ACC112 (cell line): ENCODE measurements around the gene GINS2.

Experiments used
- H2AFZ ChIP-seq: fragments of 200-600 bp; sonication (generic); one replicate; pipeline ENCODE4 v1.6.0; 2017; ENCODE audit warnings: antibody characterized with exemption, low read length; ENCODE audit not compliant: unreplicated experiment
- H3K27ac ChIP-seq: fragments of 200-600 bp; sonication (generic); 2 replicates; pipeline ENCODE4 v1.5.1; 2014; ENCODE audit warnings: low read depth, mild to moderate bottlenecking, antibody characterized with exemption, low read length, moderate library complexity
- H3K27me3 ChIP-seq: fragments of 200-600 bp; sonication (generic); 2 replicates; pipeline ENCODE4 v1.6.1; 2014; ENCODE audit warnings: mild to moderate bottlenecking, antibody characterized with exemption, low read length, moderate library complexity, mixed read lengths; ENCODE audit not compliant: insufficient read depth
- H3K36me3 ChIP-seq: fragments of 200-600 bp; sonication (generic); 2 replicates; pipeline ENCODE4 v1.6.1; 2016; ENCODE audit warnings: mild to moderate bottlenecking, antibody characterized with exemption, low read length, moderate library complexity, mixed read lengths; ENCODE audit not compliant: insufficient read depth
- H3K4me1 ChIP-seq: fragments of 200-600 bp; sonication (generic); one replicate; pipeline ENCODE4 v1.6.1; 2016; ENCODE audit warnings: low read length, mixed read lengths; ENCODE audit not compliant: insufficient read depth, unreplicated experiment, control insufficient read depth
- H3K4me3 ChIP-seq: fragments of 200-600 bp; sonication (generic); 2 replicates; pipeline ENCODE4 v1.5.1; 2014; ENCODE audit warnings: mild to moderate bottlenecking, low read depth, low read length
- H3K79me2 ChIP-seq: fragments of 200-600 bp; sonication (generic); one replicate; pipeline ENCODE4 v1.6.0; 2016; ENCODE audit warnings: low read length; ENCODE audit not compliant: control insufficient read depth, unreplicated experiment, insufficient read depth

Gene GINS2

DNA sequence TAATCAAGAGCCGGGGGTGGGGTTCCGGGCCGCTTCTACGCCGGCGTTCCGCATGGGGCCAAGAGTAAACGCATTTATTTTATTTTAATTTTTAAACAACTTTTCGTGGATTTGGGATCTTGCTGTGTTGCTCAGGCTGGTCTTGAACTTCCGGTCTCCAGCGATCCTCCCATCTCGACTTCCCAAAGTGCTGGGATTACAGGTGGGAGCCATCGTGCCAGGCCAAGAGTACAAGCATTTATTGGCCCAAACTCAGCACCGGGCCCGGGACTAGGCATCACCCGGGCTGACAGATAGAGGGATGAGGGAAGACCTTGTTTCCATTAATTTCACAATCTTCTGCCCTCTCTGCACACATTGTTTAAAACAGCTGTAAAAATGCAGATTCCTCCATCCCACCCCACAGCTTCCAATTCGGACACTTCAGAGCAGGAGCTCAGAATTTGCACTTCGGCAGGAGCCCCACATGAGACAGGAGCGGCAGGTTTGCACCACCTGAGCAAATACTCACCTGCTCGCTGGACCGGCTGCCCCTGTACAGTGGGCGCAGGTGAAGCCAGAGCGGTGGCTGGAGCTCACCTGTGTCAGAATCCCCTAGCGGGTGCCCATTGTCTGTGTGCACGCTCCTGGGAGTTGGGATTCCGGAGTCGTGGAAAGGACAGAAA is 663 bp upstream of the GINS2 start:
- H2AFZ ChIP-seq = peak overlapping the region; percentile 67
- peaks cover 14% of the 10 kb centered on the region for H3K4me1 ChIP-seq
- H3K36me3 ChIP-seq = peaks cover 4% of the 10 kb centered on the region; the same call in 1 of the 2 replicates
- H3K27me3 ChIP-seq = peaks cover 6% of the 10 kb centered on the region; the same call in 1 of the 2 replicates
- H3K27ac ChIP-seq = no peak overlapping the region
- peak overlapping the region; percentile 98 for H3K4me3 ChIP-seq
- peaks cover 7% of the 10 kb centered on the region for H3K79me2 ChIP-seq

DNA sequence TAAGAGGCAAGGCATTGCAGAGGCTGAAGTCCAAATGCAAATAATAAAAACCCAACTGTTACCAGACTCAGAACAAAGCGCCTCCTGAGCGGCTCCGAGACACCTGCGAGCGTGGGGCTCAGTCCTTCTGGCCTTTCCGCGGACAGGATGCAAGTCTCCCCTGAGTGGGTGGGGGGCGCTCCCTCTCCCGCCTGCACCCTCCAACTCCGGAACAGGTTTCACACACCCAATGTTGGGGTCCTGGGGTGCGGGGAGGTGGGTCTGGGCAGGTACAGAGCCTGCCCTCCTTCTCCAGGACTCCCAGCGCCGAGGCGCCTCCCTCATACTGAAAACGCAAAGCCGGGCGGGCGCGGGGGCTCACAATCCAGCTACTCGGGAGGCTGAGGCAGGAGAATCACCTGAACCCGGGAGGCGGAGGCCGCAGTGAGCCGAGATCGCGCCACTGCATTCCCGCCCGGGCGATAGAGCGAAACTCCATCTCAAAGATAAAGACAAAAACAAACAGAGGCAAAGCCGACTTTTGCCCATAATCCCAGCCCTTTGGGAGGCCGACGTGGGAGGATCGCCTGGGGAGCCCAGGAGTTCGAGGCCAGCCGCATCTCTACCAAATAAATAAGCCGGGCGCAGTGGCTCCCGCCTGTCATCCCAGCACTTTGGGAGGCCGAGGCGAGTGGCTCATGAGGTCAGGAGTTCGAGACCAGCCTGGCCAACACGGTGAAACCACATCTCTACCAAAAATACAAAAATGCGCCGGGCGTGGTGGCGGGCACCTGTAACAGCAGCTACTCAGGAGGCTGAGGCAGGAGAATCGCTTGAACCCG is 893 bp downstream of the GINS2 start:
- no peak overlapping the region for H2AFZ ChIP-seq
- peaks cover 4% of the 10 kb centered on the region; the same call in 1 of the 2 replicates for H3K36me3 ChIP-seq
- peaks cover 14% of the 10 kb centered on the region for H3K4me1 ChIP-seq
- no peak overlapping the region for H3K27ac ChIP-seq
- peaks cover 6% of the 10 kb centered on the region; the same call in 1 of the 2 replicates for H3K27me3 ChIP-seq
- H3K79me2 ChIP-seq = peaks cover 7% of the 10 kb centered on the region
- H3K4me3 ChIP-seq = peak overlapping the region; percentile 98

DNA sequence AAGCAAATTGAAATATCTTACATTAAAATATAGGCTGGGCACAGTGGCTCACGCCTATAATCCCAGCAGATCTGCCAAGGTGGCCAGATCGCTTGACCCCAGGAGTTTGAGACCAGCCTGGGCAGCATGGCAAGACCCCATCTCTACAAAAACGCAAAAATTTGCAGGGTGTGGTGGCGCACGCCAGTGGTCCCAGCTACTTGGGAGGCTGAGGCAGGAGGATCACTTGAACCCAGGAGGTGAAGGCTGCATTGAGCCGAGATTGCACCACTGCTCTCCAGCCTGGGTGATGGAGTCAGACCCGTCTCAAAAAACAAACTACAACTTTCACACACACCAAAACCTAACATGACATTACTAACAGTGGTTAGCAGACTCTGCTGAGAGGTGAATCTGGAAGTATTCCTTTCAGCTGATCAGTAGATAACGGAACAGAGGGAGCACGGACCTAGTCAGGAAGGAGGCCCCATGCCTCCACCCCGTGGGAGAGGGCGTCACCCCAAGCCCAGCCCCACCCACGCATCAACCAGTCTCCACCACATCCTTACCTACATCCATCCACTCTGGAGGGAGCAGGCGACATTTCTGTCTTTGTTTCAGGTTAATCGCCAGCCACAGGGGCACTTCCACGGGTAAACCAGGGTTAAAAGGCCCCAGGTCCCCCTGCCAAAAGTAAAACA is 1.7 kb downstream of the GINS2 start:
- Histone ChIP-seq H3K27me3 (peaks cover 6% of the 10 kb centered on the region; the same call in 1 of the 2 replicates), H3K36me3 (peaks cover 4% of the 10 kb centered on the region; the same call in 1 of the 2 replicates), H2AFZ (no peak overlapping the region), H3K4me3 (peak overlapping the region; percentile 98; the same call in 1 of the 2 replicates), H3K79me2 (peaks cover 7% of the 10 kb centered on the region), H3K4me1 (peaks cover 14% of the 10 kb centered on the region), H3K27ac (no peak overlapping the region)

DNA sequence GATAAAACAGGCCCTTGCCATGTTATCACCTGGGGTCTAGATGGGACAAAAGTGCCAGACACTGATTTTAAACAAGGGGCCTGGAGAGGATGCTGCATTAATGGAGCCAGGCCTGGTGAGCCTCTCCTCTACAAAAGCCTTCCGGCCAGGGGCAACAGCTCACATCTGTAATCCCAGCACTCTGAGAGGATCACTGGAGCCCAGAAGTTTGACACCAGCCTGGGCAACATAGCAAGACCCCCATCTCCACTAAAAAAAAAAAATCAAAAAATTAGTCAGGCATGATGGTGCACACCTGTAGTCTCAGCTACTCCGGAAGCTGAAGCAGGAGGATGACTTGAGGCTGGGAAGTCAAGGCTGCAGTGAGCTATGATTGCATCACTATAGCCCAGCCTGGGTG is 3.5 kb downstream of the GINS2 start:
- H3K27ac ChIP-seq = no peak overlapping the region
- peaks cover 8% of the 10 kb centered on the region; the same call in 1 of the 2 replicates for H3K36me3 ChIP-seq

DNA sequence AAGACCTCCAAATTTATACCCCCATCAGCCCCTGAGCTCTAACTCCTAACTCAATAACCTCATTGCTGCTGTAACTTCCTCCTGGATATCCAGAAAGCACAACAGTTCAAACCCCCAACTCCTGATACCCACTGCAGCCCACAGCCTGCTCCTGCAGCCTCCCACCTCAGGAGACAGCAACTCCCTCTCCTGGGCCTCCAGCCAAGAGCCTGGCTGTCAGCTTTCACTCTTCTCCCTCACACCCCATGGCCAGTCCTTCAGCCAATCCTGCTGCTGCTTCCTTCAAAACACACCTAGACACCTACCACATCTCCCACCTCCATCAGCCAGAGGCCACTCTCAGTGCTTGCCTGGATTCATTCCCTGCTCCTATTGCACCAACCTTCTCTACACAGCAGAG is 5.4 kb downstream of the GINS2 start:
- Histone ChIP-seq H3K4me3 (no peak overlapping the region), H3K36me3 (peaks cover 8% of the 10 kb centered on the region), H3K27ac (no peak overlapping the region), H3K4me1 (peaks cover 10% of the 10 kb centered on the region), H3K79me2 (peaks cover 7% of the 10 kb centered on the region), H3K27me3 (no peaks in the 10 kb centered on the region), H2AFZ (no peak overlapping the region)

More for the DNA sequence above, 3.5 kb downstream of the GINS2 start:
- Histone ChIP-seq H3K4me3 (no peak overlapping the region), H3K79me2 (peaks cover 7% of the 10 kb centered on the region), H2AFZ (no peak overlapping the region), H3K27me3 (peaks cover 6% of the 10 kb centered on the region; the same call in 1 of the 2 replicates), H3K4me1 (peaks cover 14% of the 10 kb centered on the region)

DNA sequence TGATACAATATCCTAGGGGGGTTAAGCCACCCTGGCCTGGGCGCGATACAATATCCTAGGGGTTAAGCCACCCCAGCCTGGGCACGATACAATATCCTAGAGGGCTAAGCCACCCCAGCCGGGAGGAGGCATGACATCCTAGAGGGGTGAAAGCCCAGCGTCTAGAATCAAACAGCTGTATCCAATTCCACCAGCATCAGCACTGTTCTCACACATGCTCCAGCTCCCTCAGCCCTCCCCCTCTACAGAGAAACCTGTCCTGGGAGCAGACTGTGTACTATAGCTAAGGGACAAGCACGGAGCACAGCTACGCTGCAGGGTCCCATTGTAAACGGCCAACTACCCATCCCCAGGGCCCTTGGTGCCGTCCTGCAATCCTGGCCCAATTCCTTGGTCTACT is 6.2 kb downstream of the GINS2 start:
- peaks cover under 1% of the 10 kb centered on the region for H3K79me2 ChIP-seq
- no peaks in the 10 kb centered on the region for H3K27me3 ChIP-seq
- H2AFZ ChIP-seq = no peak overlapping the region
- no peak overlapping the region for H3K27ac ChIP-seq
- peaks cover 5% of the 10 kb centered on the region for H3K4me1 ChIP-seq
- no peak overlapping the region for H3K4me3 ChIP-seq
- H3K36me3 ChIP-seq = peaks cover 12% of the 10 kb centered on the region

- H3K27ac ChIP-seq = no peak overlapping the region
- no peaks in the 10 kb centered on the region for H3K79me2 ChIP-seq
- H3K4me3 ChIP-seq = no peak overlapping the region
- H3K4me1 ChIP-seq = no peaks in the 10 kb centered on the region
- H3K36me3 ChIP-seq = peaks cover 8% of the 10 kb centered on the region; the same call in 1 of the 2 replicates
- H3K27me3 ChIP-seq = no peaks in the 10 kb centered on the region
- no peak overlapping the region for H2AFZ ChIP-seq
Measured at GRCh38 chr16:85681255-85681654, 7.5 kb downstream of the GINS2 start.

DNA sequence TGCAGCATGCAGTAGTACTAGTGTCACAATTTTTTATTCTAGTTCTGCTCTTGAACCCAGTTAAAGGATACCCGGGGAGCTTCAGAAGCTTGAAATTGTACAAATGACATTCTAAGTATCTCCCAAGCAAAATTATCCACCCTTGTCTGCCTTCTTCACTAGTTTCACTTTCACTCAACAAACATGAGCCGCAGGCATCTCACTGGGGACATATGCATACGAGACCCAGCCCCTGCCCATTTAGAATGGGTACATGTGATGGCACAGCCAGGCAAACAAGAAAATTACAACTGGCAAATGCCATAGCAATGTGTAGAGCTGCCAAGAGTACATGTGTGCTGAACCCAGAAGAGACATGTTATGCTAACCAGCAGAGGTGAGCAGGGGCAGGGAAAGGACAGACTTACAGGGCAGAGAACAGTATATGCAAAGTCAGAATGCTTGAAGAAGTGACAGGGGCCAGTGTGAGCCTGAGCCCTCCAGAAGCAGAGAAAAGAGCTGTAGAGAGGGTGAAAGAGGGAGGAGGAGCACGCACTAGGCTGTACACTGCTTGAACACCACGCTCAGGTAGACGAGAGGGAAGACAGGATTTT is 8.3 kb downstream of the GINS2 start:
- peaks cover 8% of the 10 kb centered on the region; the same call in 1 of the 2 replicates for H3K36me3 ChIP-seq
- H3K27me3 ChIP-seq = no peaks in the 10 kb centered on the region
- H3K79me2 ChIP-seq = no peaks in the 10 kb centered on the region
- no peak overlapping the region for H3K4me3 ChIP-seq
- H3K4me1 ChIP-seq = no peaks in the 10 kb centered on the region
- H2AFZ ChIP-seq = no peak overlapping the region
- no peak overlapping the region for H3K27ac ChIP-seq

- H2AFZ ChIP-seq = no peak overlapping the region
- H3K27ac ChIP-seq = no peak overlapping the region
- H3K36me3 ChIP-seq = peaks cover 8% of the 10 kb centered on the region; the same call in 1 of the 2 replicates
- no peak overlapping the region for H3K4me3 ChIP-seq
- H3K27me3 ChIP-seq = no peaks in the 10 kb centered on the region
- no peaks in the 10 kb centered on the region for H3K79me2 ChIP-seq
- peaks cover under 1% of the 10 kb centered on the region for H3K4me1 ChIP-seq
Measured at GRCh38 chr16:85679870-85680269, 8.9 kb downstream of the GINS2 start.

DNA sequence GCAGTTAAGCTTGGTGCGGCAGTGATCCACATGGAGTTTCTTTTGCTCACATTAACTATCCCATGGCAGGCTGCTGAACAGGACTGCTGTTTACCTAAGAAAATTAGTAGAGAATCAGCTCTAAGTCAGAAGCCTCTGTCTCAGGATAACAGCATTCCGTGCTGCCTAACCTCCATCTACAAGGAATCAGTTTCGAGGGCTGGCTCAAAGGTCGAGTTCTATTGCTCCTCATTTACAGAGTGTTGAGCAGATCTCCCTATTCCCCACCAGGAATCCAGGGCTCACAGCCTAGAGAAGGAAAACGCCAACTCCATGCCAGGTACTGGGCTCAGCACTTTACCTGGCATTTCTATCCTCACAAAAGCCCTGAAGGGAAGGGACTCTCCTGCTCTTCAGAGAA is 9.9 kb downstream of the GINS2 start:
- H3K4me3 ChIP-seq = no peak overlapping the region

More for the DNA sequence above, 9.9 kb downstream of the GINS2 start:
- H3K27me3 ChIP-seq = no peaks in the 10 kb centered on the region
- no peak overlapping the region for H2AFZ ChIP-seq
- no peaks in the 10 kb centered on the region for H3K79me2 ChIP-seq
- peaks cover 8% of the 10 kb centered on the region; the same call in 1 of the 2 replicates for H3K36me3 ChIP-seq
- no peak overlapping the region for H3K27ac ChIP-seq
- peaks cover 11% of the 10 kb centered on the region for H3K4me1 ChIP-seq
